ENCODE results near the gene DMBT1.
"Not testable (repeated sequence)": the region's sequence is repeated elsewhere in the genome, so short reads cannot be mapped to it uniquely, and the experiment has no call there.

DNA sequence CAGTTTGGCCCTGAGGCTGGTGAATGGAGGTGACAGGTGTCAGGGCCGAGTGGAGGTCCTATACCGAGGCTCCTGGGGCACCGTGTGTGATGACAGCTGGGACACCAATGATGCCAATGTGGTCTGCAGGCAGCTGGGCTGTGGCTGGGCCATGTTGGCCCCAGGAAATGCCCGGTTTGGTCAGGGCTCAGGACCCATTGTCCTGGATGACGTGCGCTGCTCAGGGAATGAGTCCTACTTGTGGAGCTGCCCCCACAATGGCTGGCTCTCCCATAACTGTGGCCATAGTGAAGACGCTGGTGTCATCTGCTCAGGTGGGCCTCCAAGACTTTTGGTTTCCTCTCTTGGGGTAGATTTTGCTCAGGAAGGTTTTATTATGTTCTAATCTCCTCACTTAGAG lies 25.5 kb downstream of the DMBT1 start:
- not testable (repeated sequence) for TF ChIP-seq CTCF (IDR thresholded peaks at IDR 0.05); EZH2 (IDR thresholded peaks at IDR 0.05; ENCODE audit: borderline replicate concordance, insufficient read depth, low read depth, low read length, poor library complexity, severe bottlenecking)

All from B cell (primary cell).